Sigmoid colon (tissue), 4 donors: ENCODE data around the gene SUMF2.

Experiments
- EP300 ChIP-seq, 4 donors: sonication (generic); formaldehyde crosslinking; IDR thresholded peaks; one replicate each; pipeline ENCODE4 v1.6.1; 2017; ENCODE audit warnings: antibody characterized with exemption in 4 of 4
- POLR2AphosphoS5 ChIP-seq, 4 donors: sonication (generic); formaldehyde crosslinking; IDR thresholded peaks; one replicate each; pipeline ENCODE4 v1.6.1; 2017; ENCODE audit warnings: antibody characterized with exemption in 4 of 4
- TF ChIP-seq, protein P1 (sequence below), 4 experiments: fragments of 450-650 bp in 3 of 4; fragments of 200-600 bp in 1 of 4; IDR thresholded peaks; one replicate each; pipeline ENCODE4 v1.5.1; 2016 to 2019; ENCODE audit warnings: antibody characterized with exemption in 4 of 4, mild to moderate bottlenecking in 3 of 4, moderate library complexity in 2 of 4

GRCh38 chr7:56040730-56041129 is 23.4 kb upstream of the SUMF2 start:
- no peak for TF ChIP-seq EP300 (IDR thresholded peaks at IDR 0.05)
- TF ChIP-seq, protein P1, sequence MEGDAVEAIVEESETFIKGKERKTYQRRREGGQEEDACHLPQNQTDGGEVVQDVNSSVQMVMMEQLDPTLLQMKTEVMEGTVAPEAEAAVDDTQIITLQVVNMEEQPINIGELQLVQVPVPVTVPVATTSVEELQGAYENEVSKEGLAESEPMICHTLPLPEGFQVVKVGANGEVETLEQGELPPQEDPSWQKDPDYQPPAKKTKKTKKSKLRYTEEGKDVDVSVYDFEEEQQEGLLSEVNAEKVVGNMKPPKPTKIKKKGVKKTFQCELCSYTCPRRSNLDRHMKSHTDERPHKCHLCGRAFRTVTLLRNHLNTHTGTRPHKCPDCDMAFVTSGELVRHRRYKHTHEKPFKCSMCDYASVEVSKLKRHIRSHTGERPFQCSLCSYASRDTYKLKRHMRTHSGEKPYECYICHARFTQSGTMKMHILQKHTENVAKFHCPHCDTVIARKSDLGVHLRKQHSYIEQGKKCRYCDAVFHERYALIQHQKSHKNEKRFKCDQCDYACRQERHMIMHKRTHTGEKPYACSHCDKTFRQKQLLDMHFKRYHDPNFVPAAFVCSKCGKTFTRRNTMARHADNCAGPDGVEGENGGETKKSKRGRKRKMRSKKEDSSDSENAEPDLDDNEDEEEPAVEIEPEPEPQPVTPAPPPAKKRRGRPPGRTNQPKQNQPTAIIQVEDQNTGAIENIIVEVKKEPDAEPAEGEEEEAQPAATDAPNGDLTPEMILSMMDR (IDR thresholded peaks at IDR 0.05): no peak
- no peak for TF ChIP-seq POLR2AphosphoS5 (IDR thresholded peaks at IDR 0.05)
